Suprapubic skin (tissue), 4 donors: ENCODE data around the gene GMDS.

ENCODE experiments used
- EP300 ChIP-seq: sonication (generic); formaldehyde crosslinking; IDR thresholded peaks from one replicate; pipeline ENCODE4 v1.6.1; 2017; ENCODE audit warnings: antibody characterized with exemption
- POLR2AphosphoS5 ChIP-seq, 3 donors: sonication (generic); formaldehyde crosslinking; IDR thresholded peaks; one replicate each; pipeline ENCODE4 v1.6.1; 2017; ENCODE audit warnings: antibody characterized with exemption in 3 of 3
- TF ChIP-seq, protein P1 (sequence below), 2 donors: fragments of 200-600 bp in 1 of 2; fragments of 450-650 bp in 1 of 2; sonication (generic) in 1 of 2; IDR thresholded peaks; one replicate each; pipeline ENCODE4 v1.5.1; 2016 to 2019; ENCODE audit warnings: antibody characterized with exemption in 2 of 2, mild to moderate bottlenecking in 1 of 2, moderate library complexity in 1 of 2

DNA sequence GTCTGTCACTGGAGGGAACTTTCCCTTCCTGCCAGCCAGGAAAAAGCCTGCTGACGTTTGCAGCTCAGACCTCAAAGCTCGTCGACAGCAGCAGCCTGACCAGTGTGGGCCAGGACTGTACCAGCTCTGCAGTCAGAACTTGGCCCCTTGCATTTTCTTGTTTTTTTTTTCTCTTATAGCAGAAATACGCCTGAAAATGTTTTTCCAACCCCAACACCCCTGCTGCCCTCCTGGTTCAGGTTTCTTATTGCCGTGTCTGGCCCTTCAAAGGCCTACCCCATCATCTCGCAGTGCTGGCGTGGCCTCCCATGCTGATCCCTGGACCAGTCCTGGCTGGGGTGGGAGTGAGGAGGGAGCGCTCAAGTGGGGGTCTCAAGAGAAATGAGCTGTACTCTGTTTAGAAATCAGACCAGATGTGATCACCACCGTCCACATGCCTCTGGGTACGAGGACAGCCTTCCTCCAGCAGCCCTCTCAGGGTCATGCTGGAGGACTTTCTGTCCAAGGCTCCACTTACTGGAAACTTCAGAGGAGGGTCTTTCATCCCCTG lies 466.6 kb downstream of the GMDS start:
- TF ChIP-seq EP300: no peak
- TF ChIP-seq, protein P1, sequence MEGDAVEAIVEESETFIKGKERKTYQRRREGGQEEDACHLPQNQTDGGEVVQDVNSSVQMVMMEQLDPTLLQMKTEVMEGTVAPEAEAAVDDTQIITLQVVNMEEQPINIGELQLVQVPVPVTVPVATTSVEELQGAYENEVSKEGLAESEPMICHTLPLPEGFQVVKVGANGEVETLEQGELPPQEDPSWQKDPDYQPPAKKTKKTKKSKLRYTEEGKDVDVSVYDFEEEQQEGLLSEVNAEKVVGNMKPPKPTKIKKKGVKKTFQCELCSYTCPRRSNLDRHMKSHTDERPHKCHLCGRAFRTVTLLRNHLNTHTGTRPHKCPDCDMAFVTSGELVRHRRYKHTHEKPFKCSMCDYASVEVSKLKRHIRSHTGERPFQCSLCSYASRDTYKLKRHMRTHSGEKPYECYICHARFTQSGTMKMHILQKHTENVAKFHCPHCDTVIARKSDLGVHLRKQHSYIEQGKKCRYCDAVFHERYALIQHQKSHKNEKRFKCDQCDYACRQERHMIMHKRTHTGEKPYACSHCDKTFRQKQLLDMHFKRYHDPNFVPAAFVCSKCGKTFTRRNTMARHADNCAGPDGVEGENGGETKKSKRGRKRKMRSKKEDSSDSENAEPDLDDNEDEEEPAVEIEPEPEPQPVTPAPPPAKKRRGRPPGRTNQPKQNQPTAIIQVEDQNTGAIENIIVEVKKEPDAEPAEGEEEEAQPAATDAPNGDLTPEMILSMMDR (IDR thresholded peaks at IDR 0.05): no peak
- no peak for TF ChIP-seq POLR2AphosphoS5 (IDR thresholded peaks at IDR 0.05)
